GM19240 (cell line): ENCODE data around the gene ANKH.
"Not testable (repeated sequence)": the region's sequence is repeated elsewhere in the genome, so short reads cannot be mapped to it uniquely, and the experiment has no call there.

Source experiments
- DNase-seq: peaks from one replicate; pipeline ENCODE4 v3.0.0; 2011; ENCODE audit warnings: low spot score; ENCODE audit not compliant: insufficient read length

The ANKH gene

DNA sequence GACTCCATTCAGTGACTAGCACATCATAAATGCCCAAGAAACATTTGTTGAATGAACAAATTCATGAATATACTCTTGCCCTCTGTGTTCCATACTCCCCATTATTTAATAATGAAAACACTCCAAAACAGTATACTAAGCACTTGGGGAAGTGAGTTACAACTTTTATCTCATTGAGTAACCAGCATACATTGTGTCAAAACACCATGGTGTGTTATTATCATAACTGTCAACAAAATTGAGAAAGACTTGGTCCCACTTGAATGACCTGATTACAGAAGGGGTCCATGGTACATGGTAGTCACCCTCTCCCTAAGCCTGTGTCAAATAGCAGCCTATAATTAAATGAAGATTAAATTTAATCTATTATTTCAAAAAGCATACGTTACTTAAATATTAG is 16.2 kb downstream of the ANKH start:
- DNase-seq, result no peak

DNA sequence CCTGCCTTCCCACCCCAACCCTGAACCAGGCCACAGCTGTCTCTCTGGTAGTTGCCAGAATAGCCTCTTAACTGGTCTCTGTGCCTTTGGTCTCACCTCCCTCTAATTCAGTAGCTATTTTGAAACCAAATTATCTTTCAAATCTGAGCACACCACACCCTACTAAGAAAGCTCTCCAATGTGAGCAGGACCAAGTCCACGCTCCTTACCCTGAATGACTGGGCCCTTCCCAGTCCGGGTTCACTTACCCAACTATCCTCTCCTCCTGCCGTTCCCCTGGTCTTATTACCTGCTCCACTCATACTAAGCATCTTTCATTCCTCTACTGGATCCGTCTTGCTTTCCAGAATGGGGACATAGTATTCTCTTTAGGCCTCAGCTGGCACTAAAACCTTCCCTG is 16.8 kb downstream of the ANKH start:
- DNase-seq, result no peak

DNA sequence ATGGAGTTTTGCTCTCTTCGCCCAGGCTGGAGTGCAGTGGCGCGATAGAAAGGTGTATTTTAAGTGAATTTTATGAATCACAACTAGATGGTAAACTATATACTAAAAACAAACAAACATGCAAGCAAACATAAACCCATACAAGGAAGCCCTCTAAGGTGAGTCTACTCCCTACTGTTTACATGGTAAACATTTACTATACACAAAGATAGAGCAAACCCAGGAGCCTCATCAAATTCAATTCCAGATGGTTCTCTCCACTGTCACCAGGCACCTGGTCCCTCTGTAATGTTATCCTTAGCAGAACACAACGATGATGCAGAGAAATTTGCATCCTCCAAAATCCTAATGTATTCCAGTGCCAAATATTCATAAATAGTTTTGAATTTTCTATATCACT is 17.9 kb downstream of the ANKH start:
- no peak for DNase-seq

DNA sequence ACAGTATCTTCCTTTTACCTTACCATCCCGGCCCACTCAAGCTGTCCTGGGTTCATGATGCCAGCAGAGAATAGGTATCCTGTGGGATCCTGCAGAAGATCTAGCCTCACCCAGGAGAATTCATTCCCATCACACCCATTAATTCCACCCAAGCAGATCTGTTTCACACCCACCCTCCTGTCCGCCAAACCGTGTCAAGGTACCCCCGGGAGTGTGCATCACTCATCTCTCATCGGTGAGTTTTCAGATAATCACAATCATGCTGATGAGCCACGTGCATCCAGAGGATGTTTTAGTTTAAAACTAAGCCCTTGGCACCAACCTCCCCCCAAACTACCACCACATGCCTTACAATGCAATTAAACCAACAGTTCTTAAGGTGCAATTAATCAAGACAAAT is 18.8 kb downstream of the ANKH start:
- no peak for DNase-seq

DNA sequence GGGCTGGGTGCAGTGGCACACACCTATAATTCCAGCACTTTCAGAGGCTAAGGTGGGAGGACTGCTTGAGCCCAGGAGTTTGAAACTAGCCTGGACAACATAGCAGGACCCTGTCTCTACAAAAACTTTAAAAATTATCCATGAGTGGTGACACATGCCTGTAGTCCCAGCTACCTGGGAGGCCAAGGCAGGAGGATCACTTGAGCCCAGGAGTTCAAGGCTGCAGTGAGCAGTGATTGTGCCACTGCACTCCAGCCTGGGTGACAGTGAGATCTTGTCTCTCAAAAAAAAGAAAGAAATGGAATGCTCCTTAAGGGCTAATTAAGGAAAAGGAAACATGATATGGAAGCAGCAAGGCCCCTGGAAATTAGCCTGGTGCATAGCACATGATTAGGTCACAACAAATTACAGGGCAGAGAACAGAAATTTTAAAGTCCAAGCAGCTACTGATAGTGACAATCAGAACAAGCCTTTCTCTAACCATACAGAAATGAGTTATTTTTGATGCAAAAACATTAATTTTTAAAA is 19.5 kb downstream of the ANKH start:
- DNase-seq, result no peak

DNA sequence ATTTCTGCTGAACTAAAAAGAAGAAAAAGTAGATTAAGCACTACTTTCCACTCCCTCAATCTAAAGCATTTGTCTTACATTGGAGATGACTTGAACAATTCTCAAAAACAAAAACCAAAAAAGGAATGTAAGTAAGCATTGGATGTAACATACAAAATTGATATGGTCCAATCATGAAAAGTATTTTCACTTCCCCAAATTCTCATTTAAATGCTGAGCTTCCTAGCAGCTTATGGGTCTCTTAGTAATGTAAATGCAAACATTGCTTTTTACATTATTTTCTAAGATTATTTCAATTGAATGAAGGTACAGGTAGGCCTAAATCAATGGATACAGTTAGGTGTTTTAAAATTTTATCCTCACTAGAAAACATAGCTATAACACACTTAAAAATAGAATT is 20.0 kb downstream of the ANKH start:
- DNase-seq, result no peak

DNA sequence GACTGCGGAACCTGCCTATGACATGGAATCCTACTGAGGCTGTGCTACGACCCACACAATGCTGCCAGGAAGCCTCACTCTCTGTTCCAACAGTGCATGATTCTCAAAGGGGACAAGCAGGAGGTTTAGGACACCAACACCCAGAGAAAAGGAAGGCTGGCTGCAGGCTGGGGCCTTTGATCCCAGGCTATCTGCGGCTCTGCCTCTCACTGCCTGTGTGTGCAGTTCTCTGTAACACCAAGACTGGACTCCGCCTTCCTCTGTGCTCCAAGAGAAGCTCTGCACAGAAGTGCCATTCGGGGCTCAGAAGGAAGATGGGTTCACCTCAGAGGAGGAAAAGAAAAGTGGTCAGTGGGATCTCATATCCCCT is 20.5 kb downstream of the ANKH start:
- DNase-seq, result no peak

DNA sequence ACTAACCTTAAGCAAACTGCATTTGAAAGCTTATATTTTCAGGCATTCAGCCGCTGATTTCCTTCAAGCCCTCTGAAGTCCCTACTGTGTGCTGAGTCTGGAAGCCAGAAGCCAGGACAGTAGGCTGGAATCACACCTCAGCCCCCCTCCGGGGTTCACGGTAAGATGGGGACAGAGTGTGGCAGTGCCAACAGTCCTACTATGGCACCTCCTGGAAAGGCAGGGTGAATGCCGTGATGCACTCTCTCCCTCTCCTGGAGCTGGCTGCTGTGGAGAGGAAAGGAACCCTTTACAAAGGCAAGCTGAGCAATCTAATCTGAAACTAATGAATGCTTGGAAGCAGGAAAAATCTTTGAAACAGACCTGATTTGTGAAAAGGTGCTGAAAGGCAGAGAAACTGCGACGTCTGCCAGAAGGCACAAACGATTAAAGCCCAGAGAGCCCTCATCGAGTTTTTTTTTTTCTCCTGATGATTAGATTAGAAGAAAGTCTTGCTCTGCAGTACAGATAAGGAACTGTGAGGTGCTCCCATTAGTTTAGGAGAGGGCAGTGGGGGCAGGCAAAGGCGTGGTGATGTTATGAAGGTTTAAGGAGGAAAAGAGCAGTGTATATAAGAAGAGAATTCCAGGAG is 21.0 kb downstream of the ANKH start:
- DNase-seq, result no peak

DNA sequence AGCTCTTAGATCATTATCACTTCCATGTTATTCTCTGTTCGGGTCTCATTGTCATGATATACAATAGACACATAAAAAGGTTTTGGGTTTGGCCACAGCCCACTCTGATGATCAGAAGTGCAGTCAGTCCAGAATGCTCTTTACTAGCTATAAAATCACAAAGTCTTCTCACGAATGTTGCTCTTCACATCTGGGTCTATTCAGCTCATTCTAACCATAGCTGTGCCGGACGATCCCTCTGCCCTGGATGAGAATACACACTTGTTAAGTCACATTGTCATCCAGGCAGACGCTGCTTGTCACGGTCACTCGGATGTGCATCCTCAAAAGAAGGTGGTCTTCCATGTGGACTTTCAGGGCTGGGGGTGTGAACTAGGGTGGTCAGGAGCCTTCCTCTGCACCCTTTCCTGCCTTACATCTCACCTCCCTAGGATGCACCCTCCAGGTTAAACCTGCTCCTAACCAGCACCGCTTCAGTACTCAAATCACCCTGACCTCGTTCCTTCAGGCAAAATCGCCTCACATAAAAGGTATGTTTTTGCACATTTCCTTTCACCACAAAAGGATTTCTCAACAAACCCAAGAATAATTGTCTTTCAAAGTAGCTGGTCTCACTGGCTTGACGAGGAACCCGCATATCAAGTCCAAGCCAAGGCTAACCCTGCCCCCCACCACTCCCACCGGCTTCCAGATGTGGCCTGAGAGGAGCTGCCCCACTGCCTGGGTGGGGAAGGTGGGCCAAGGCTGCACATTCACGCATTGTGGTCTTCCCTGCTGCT is 21.9 kb downstream of the ANKH start:
- no peak for DNase-seq

DNA sequence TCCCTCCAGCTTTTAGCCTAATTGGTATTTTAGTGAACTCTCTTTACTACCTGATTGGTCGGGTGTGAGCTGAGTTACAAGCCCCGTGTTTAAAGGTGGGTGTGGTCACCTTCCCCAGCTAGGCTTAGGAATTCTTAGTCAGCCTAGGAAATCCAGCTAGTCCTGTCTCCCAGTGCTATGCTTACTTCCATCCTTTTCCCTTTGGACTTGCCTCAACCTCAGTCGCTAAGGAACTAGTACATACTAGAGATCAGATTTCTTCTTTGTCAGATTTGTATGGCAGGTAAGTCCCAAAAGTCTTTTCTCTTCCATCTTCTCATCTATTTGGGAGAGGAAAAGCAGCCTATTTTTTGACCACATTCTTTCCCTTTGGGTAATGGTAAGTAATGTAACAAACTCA is 22.6 kb downstream of the ANKH start:
- not testable (repeated sequence) for DNase-seq

DNA sequence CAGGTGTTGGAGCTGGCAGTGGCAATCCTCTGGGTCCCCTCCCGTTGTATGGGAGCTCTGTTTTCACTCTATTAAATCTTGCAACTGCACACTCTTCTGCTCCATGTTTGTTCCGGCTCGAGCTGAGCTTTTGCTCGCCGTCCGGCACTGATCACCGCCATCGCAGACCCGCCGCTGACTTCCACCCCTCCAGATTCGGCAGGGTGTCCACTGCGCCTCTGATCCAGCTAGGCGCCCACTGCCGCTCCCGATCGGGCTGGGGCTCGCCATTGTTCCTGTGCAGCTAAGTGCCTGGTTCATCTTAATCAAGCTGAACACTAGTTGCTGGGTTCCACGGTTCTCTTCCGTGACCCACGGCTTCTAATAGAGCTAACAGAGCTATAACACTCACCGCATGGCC is 23.2 kb downstream of the ANKH start:
- DNase-seq, result no peak

DNA sequence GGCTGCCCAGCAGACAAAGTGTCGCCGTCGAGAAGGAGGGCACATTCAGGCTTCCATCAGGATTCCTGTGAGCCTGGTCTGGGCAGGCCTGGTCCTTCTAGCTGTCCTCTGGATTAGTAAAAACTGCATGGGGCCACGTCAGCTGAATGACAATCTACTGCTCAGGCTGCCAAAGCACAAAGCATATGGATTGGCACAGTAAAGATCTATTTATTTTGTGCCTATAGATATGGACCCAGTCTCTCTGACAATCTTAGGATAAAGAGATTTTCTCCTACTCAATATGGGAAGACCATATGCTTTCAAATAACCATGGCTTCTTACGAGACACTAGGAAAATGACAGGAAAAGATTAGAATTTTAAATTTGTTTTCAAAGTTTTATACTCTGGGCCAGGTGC is 24.1 kb downstream of the ANKH start:
- DNase-seq, result no peak

DNA sequence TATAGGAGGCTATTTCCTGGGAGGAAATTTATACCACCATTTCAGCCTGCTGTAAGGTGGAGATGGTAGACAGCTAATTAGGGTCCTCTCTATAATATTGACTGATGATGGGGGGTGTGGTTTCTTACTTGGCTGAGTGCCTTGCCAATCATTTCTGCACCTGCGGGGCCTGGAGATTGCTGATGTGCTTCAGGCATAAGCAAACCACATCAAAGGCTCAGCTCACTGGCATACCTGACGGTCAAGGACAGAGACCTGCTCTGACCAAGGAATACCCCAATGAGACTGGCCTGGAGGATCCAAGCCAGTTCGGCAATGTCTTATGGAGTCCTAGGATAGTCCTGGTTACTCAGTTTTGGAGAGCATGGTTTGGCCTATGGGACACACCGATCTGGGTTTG is 29.5 kb downstream of the ANKH start:
- no peak for DNase-seq

DNA sequence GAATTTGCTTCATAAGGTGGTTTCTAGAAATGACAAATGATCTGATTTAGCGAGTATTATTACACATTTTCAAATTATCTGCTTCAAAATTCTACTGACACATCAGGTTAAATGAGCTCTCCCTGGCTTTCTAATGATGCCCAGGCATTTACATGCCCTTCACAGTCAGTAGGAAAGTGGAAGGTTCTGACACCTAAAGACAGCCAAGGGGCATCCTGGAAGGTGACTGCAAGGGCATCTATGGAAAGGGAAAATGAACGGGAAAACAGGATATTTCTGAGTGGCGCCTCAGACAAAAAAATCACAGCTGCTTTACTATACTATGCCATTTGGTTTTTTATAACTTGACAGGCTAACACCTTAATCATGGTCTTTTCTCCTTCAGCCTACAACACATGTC is 31.0 kb downstream of the ANKH start:
- no peak for DNase-seq

DNA sequence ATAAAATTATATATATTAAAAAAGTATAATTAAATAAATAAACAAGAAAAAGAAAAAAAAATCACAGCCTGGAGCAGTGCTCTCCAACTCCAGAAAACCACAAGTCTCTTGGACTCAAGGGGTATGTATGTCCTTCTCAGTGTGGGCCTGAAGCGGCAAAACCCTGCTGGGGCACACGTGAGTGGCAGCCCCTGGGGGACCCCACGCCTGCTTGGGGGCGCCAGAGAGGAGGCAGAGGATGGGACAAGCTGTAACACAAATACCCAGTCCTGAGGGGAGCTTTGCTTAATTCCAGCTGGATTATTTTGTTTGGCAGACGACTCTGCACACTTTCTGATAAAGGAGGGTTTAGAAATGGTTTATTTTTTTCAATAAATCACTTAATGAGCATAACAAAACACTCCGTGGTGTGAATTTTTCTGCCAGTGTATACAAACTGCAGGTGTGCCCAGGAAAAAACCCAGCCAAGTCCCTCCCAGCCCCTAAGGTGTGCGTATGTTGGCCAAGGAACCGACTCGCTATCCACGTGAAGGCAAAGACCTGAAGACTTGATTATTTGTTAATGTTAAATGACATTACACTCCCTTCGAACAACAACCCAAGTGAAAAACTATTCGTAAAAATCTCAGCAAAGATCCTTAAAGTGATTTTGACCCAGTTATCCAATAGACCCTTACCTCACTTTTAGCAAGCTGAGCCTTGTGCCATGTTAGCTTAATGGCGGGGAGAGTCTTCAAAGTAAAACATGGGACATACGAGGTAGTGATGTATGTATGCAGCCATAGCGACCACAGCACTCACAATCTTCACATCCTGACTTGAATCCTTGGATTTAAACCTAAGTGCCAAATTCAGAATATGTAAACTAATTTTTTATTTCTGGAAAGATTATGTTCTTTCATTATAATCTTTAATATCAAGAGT is 32.9 kb downstream of the ANKH start:
- no peak for DNase-seq

DNA sequence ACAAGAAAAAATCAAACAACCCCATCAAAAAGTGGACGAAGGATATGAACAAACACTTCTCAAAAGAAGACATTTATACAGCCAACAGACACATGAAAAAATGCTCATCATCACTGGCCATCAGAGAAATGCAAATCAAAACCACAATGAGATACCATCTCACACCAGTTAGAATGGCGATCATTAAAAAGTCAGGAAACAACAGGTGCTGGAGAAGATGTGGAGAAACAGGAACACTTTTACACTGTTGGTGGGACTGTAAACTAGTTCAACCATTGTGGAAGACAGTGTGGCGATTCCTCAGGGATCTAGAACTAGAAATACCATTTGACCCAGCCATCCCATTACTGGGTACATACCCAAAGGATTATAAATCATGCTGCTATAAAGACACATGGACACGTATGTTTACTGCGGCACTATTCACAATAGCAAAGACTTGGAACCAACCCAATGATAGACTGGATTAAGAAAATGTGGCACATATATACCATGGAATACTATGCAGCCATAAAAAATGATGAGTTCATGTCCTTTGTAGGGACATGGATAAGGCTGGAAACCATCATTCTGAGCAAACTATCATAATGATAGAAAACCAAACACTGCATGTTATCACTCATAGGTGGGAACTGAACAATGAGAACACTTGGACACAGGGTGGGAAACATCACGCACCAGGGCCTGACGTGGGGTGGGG is 34.0 kb downstream of the ANKH start:
- DNase-seq, result not testable (repeated sequence)

DNA sequence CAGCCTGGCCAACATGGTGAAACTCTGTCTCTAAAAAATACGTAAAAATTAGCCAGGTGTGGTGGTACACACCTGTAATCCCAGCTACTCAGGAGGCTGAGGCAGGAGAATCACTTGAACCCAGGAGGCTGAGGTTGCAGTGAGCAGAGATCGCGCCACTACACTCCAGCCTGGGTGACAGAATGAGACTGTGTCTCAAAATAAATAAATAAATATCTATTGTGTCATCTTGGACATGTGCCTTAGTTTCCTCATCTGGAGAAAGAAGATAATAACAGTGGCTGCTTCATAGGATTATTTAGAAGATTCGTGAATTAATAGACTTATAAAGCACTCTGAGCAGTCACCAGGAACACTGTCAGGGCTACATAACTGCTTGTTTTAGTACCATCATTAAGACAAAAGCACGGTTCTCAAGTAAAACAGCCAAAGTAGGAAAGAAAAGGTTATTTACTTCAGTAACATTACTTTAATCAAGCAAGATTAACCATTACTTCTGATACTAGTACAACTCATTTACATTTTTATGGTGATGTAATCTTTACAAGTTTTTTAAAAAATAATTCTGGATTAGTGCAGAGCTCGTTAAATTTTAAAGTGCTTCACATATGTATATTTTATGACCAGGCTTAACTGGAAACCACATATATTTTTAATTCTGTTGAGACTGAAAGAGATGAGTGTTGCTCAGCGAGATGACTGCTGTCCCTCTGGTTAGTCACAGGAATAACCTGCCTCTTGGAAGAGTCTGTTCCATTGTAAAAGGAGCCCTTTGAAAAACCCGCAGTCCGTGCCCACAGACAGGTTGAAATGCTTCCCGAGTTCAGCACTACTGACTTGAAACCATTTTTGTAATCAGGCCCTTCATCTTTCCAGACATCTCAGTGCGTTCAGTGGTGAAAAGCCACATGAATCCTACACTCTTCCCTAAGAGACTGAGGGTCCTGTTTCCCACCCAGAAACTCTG is 36.7 kb downstream of the ANKH start:
- DNase-seq, result no peak

DNA sequence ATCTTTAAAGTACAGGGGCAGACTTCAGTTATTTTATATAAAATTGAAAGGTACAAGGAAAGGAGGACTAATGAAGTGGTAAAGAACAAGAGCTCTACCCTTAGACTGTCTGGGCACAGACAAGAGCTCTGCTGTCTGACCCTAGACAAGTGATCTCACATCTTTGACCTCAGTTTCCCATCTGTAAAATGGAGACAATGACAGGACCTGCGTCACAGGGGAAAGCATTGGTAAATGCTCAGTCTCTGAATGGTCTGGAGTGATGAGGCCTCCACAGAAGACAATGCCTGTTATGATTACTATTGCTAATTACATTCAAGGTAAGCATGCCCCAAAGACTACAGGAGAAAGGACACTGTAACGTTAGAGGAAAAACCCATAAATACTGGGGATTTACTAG is 37.5 kb downstream of the ANKH start:
- DNase-seq, result no peak

DNA sequence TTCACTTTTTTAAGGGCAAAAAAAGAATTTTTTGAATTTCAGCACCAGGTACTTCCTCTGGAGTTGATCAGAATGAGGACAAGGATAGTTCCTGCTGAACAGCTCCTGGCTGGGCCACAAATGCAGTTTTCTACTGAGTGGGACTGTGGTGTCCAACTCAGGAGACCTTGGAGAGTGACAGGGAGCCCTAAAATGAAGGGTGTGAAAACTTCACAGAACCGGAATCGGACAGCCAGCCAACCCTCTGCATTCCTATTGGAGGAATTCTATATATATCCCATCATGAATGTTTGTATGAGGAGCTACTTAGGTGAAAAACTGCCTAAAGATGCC is 40.6 kb downstream of the ANKH start:
- DNase-seq, result no peak

DNA sequence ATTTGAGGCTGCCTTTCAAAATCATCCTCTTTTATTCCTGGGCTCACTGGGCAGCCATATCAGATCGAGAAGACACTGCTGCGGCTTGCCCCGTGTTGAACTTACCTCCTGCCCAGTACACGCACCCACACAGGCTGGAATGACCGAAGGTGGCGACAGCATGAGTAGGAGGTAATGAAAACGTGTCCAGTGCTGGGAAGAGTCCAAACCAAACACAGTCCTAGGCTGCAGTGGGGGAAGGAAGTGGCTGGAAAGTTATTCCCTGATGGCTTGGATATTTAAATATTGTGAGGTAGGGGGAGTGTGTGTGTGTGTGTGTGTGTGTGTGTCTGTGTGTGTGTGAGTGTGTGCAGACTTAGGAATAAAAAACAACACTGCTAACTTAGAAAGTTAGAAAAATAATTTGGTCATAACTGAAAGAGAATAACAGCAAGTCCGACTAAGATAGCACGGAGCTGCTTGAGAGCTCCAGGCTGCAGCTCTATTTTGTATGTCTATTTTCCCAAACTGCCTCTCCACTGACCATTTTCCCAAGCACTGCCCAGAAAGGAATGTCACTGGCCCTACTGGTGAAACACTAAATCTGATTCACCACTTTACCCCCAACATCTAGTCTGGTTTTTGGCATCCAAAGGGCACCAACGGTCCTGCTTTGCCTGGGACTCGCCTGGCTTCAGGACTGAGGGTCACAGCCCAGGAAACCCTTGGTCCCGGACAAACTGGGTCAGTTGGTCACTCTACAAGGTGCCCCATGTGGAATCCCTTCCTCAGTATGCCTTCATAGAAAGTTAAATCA is 41.2 kb downstream of the ANKH start:
- DNase-seq, result no peak
